Stimulated activated CD8-positive, alpha-beta memory T cell treated with anti-CD3 and anti-CD28 coated beads, Interleukin-15, amount 100 ng/mL, for 24 hours (primary cell): Measurements from ENCODE around the gene MAD1L1.

ENCODE experiments used
- DNase-seq: peaks from one replicate; pipeline ENCODE4 v3.0.0-alpha.2; 2020; ENCODE audit warnings: low read depth

Gene MAD1L1

DNA sequence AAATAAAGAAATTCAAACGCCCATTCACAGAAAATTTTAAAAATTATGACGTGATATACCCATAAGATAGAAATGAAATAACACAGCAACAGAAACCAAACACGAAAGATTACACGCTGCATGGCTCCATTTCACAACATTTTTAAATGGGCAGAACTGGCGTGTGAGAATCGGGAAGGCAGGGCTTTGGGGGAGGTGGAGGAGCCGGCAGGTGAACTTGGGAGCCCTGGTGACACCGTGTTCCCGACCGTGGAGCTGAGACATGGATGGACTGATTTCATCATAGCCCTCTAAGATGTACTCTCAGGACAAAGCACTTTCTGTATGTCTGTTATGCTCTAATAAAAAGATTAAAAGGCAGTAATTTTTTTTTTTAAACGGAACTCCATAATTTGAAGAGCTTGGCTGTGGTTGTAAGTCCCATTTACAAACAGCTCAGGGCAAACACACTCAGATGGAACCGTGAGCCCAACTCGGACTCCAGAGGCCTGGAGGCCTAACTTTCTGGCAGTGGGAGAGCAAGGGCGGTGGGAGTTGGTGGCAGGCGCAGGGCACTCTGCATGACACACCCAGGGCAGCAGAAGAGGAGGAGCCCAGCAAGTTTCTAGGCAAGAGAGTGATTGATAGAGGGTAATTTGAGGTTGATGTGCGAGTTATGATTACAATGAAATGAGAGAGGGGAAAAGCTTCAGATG lies 203.4 kb downstream of the MAD1L1 start:
- no peak for DNase-seq

DNA sequence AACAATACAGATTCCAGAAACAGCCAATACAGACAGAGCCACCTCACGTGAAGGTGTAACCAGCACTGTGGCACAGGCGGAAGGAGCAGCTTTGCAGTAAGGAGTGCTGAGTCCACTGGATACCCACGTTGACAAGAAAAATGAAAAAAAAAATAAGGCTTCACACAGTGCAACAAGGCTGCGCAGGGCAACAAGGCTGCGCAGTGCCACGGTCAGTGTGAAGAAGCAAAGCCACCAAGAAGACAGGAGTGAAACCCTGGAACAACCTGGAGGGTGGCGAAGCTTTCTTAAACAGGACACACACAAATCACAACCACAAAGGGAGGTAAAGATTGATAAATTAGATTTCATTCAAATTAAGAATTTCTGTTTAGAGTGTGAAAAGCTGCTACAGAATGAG lies 204.0 kb downstream of the MAD1L1 start:
- DNase-seq, result no peak

DNA sequence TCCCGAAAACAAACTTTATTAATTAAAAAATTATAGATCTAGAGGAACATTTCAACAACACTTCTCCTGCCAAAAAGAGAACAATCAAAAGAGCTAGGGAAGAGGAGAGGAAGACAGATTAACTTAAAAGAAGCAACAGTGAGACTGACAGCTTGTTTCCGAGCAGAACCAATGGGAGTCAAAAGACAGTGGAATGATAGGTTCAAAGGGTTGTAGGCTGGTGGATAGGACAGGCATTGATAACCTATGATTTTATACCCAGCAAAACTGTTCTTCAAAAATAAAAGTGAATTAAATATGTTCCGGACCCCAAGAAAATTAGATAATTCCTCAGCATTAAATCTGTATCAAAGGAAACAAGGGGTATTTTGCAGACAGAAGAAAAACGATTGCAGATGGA lies 207.6 kb downstream of the MAD1L1 start:
- DNase-seq, result no peak

DNA sequence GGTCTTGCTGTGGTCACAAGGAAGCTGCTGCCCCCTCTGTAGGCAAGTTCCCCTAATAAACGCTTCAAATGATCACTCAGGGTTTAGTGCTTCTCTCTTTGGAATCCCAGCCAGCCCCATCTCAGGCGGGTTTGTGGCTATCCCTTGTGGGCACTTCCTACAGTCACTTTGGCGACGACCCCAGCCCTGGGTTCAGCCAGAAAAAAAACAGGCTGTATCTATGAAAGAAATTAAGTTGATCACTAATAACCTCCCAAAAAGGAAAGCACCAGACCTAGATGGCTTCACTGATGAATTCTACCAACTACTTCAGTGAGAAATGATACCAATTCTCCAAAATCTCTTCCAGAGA lies 208.2 kb downstream of the MAD1L1 start:
- no peak for DNase-seq

DNA sequence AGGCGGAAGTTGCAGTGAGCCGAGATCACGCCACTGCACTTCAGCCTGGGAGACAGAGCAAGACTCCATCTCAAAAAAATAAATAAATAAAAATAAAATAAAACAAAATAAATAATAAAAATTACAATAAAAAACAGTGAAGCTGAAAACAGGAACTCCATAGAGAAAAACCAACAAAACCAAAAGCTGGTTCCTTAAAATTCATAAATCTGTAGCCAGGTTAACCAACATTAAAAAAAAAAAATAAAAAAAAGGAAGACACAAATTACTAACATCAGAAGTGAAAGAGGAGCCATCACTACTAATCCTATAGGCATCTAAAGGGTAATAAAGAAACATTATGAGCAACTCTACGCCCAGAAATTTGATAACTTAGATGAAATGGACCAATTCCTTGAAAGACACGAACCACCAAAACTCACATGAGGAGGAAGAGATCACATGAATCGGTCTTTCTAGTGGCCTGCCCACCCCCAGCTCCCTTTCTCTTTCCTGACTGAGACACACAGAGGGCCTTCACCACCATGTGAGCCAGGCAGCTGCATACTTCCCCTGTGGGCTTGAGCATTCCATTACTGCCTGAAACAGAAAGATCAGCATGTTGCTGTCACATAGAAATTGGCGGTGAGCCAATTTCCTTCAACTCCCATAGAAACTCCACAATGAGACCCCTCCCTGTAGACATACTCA lies 208.7 kb downstream of the MAD1L1 start:
- no peak for DNase-seq

DNA sequence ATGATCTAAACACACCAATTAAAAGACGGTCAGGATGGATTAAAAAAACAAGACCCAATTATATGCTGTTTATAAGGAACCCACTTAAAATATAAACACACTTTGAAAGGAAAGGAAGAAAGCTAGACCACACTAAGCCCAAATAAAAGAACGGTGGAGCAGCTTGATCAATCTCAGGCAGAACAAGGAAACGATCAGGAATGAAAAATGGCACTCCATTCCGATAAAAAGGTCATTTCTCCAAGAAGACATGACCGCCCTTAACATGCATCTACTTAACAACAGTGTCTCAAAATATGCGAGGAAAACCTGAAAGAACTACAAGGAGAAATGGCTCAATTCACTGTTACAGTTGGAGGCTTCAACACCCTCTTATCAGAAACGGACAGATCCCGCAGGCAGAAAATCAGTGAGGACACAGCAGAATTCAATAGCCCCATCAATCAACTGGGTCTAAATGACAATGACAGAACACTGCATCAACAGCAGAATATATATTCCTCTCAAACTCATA lies 210.0 kb downstream of the MAD1L1 start:
- no peak for DNase-seq

DNA sequence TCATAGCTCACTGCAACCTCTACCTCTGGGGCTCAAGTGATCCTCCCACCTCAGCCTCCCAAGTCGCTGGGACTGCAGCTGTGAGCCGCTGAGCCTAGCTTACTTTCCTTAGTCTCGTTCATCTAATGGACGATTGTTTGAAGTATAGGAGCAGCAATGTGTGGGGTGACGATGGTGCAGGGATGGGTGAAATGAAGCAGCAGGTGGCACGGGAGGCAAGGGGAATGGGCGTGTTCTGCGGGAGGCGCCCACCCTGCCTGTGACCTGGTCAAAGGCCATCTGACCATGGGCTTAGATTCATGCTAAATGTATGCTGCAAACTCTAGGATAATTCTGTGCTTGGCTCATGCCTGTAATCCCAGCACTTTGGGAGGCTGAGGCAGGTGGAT lies 210.7 kb downstream of the MAD1L1 start:
- no peak for DNase-seq

DNA sequence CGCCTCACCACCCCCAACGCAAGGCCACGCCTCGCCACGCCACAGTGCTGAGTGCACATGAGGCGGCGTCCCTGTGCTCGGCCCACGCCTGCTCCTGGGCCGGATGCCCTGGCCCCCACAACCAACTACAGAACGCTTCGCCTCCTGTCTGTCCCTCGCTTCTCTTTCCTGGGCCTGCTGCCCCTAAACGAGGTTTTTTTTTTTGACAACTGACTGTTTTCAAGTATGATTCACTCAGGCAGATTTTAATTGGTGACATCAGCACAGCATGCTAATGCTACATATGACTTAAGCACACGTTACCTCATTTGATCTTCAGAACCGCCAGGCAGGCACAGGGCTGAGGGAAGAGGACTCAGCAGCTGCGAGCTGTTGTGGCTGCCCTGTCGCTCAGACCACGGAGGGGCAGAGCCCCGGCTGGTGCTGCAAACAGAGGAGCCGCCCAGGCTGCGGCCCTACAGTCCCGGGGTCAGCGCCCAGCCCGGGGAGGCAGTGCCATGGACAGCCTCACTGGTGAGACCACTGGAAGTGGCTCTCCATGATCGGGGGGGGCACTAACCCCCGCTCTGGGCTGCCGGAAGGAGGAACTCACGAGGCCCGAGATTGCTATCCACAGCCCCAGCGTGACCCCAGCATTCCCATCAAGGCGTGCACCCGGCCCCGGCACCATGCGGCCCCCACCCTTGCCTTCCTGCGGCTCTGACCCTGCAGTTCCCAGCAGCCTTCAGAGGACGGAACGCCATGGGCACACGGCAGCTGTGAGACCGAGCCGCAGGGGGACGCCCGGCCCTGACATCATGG lies 212.8 kb downstream of the MAD1L1 start:
- no peak for DNase-seq

DNA sequence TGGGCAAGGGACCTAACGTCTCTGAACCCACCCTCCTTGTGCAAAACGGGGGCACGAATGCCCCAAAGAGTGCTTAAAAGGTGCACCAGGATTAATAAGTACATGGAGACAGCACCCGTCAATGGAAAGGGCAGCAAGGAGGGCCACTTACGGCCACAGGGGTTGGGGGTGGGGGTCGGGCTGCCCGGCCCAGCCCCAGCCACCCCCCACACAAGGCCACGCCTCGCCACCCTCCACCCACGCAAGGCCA lies 213.4 kb downstream of the MAD1L1 start:
- DNase-seq, result no peak

DNA sequence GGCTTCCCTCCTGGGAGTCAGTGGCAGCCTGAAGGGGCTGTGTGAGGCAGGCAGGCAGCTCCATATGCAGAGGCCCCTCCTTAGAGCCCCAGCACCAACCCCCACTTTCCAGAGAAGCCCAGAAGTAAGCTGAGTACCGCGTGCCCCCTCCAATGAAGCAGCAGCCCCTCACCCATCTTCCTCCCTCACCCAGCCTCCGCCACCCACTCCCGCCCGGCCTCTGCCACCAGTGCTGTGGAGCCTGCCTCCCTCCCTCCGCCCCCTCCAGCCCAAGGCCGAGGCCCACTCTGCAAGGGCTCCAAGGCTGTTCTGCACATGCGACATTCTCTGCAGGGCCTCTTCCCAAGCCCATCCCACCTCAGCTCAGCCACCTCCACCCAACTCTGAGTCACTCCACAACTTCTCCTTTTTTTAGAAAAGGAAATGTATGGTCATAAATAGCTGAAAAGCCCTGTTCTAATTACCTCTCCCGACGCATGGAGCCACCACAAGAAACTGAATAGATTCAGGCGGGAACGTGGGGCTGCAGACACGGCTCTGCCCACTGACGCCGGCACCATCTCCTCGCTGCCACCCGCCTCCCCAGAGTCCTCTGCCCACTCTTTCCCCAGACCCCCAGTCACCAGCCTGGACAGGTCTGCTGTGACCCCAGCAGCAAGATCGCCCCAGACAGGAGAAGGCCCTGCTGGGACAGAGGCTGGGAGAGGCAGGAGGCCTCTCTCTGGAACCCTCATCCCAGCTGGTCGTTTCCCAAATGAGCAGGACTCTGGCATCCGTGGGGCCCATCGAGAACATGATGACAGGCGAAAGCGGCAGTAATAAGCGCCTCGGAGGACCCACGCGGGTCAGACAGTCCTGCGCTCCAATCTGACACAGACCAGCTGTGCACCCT lies 213.9 kb downstream of the MAD1L1 start:
- no peak for DNase-seq

DNA sequence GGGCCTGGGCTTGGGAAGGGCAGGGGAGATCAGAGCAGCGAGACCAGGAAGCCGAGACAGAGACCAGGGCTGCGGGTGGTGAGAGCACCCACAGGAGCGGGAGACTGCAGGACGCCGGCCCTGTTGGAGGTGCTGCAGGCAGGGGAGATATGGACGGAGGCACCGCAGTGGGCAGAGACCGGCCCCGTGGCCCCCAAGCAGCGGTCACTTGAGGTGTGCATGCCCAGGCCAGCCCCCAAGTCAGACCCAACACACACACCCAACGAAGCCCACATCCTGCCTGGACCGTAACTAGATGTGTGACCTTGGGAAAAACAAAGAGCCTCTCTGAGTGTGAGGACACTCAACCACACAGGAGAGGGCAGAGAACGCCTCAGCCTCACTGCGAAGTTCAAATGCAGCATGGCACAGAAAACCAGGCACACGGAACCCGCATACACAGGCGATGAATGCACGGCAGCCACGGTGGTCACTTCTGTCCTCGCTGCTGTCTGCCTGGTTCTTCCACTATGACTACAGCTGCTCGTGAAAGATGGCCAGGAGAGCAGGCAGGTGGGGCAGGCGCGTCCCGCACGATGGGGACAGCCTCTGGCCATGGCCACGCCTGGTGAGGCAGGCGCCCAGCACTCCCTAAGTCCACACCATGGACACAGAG lies 214.7 kb downstream of the MAD1L1 start:
- DNase-seq, result no peak

DNA sequence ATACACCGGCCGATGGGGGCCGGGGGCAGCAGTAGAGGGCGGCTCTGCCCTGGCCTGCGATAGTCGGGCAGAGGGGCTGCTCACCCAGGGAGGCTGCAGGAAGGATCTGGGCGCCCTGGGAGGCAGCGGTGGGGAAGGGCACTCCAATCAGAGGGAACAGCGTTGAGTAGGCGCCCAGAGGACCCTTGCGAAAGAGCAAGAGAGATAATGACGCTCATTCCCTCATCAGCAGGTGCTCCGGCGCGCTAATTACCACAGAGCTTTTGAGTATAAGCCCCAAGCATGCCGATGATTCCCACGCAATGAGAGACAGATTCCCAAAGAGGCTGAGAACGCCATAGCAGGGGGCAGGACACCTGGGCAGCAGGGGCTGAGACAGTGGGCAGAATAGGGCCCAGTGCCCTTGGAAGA lies 215.3 kb downstream of the MAD1L1 start:
- DNase-seq, result no peak

DNA sequence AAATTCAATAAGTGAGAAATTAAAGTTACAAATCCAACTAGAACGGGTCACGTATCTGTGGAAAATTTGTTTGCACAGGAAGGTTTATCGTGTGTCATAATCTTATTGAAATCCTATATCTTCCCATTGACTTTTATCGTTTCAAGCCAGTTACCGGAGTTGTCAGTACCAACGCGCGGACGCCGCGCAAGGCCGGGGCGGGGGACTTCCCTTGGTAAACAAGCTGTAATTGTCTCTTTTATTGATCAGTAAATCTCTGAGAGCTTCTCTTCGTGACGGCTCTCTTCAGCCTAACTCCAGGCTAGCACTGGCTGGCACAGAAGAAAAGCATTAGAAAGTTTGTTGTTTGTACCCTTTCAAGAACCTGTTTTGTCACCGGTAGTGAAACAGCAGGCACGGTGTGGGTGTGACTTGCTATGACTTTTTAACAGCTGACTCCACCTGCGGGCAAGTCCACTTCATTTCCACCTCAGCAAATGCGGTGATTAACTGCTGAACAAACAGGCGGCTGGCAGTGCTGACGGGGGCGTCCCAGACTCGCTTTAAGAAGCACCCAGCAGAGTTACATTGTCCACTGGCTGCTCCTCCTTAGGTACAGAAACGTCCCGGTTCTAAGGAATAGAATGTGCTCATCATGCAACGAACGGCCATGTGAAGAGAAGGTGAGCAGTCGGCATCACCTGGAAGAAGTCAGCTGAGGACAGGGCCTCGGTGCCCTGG lies 215.8 kb downstream of the MAD1L1 start:
- no peak for DNase-seq

DNA sequence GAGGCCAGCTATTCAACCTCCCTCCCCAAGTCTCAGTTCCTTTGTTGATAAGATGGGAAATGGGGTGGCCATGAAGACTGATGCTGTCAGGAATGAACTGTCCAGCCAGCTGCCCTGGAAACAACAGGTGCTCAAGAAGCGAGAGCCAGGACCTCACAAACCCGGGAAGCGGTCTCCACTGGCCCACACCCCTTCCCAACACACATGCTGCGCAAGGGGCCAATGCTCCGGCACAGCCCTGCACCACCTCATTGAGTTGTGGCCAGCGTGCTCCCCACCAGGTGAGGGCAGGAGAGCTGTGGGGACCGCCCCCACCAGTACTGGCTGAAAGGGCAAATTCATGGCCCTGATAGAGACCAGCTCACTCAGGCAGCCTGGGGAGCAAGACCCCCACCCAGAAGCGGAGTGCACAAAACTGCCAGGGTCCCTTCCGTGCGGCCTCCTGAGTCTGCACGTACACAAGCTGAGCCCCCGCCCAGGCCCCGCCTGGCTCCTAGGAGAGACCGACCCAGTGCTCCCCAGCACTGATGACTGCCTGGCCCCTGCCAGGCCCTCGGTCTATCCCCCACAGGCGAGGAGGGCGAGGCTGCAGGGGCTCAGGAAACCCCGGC lies 216.6 kb downstream of the MAD1L1 start:
- DNase-seq, result no peak

DNA sequence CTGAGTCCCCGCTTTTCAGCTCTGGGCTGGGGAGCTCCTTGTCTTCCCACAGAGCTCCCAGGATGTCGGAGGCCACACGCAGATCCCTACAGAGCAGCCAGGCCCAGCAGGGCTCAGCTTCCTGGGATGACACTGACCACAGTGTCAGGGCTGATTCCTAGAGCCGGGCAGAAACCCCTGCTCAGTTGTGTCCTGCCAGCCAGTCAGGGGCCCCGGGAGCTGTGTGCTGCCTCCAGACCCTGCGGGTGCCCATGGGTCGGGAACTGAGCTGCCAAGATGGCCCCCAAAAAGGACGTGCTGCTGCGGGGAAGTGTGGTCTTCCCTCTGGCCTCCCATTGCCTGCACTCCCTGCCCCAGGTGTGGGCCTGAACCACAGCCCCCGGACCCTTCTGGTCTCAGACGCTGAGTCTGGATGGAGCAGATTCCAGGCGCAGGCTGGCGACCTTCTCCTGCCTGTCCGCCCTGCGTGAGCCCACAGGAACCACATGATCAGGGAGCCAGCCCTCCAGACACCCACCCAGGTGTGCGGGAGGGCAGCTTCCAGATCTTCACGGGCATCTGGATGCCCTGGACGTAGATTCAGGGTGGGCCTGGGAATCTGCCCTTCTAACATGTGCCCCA lies 217.4 kb downstream of the MAD1L1 start:
- no peak for DNase-seq

DNA sequence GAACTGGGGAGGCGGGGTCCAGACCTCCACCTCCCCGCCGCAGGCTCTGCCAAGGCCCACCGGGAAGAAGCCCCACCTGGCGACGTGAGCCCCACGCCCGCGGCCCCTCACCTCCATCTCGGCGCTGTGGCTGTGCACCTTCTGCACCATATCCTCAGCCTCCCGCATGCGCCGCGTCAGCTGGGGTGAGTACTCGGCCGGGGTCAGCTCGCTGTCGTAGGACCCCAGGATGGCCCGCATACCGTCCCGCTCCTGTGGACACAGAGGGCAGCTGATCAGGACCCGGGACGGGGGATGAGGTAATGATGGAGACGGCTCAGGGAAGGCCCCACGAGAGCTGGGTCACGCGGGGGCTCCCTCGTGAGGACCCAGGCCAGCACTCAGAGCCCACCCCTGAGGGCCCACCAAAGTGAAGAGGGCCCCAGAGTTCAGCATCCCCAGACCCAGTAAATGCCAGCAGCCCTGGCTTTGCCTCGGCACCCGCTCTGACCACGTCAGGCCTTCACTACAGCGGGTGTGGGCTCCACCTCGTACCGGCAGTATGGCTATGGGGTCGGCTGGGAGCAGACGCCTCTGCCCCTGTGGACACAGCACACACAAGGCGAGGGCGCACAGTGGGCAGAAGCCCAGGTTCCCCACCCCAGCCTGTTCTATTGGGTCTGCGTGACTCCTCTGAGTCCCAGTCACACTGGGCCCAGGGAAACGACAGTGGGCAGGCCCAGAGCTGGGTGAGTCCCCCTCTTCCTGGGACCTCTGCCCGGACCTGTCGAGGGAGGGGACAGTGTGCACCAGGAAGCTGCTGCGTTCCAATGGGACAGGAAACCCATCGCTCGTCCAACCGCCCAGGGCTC lies 218.1 kb downstream of the MAD1L1 start:
- no peak for DNase-seq

DNA sequence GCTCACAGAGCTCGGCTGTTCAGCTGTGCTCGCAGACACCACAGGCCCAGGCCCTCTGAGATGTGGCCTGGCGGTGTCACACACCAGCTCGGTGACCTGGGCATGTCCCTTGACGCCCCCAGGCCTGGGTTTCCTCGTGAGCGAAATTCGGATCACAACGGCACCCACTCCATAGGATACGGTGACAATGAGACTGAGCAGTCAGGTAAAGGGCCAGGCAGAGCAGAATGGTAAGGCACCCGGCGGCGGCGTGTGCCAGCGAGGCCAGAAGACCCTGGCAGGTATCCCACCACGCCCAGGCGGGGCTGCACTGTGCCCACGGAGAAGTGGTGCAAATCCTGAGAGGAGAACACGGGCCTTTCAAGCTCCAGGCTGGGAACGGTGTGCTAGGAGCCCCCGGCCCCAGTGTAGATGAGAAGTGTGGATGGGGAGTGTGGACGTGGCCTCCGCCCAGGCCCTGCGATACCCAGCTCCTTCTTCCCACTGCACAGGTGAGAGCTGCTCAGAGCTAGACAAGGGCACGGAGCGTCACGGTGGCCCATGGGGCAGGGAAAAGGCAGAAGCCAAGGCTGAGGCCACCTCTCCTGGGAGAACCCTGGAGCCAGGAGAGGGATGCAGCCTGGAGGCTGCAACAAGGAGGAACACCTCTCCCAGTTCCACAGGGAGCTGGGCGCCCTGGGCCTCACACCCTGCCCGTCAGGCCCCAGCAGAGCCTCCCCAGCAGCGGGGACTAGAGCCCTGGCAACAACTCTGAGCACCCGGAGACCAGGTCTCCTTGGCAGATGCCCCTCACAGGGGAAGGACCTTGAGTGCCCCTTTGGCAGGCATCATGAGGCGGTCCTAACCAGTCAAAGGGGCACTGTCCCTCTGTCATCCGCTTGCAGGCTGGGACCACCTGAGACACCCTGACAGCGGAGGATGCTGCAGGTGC lies 219.1 kb downstream of the MAD1L1 start:
- DNase-seq, result no peak

DNA sequence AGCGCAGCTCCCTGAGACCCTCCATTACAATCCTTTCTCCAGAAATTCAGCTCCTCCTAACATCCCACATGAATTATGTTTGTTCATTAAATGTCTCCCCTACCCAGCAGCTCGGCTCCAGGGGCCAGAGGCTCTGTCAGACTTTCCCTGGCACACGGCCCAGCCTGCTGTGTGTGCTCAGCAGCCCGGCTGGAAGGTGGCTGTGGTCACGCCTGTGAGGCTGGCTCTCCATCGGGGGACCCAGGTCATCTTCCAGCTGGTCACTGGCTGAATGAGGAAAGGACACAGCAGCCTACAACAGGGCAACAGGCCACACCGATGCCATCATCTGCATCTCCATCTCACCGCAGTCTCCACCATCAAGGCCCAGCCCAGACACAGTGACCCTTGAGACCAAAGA lies 219.8 kb downstream of the MAD1L1 start:
- DNase-seq, result no peak
